Measurements from ENCODE around the gene MYH3.

DNA sequence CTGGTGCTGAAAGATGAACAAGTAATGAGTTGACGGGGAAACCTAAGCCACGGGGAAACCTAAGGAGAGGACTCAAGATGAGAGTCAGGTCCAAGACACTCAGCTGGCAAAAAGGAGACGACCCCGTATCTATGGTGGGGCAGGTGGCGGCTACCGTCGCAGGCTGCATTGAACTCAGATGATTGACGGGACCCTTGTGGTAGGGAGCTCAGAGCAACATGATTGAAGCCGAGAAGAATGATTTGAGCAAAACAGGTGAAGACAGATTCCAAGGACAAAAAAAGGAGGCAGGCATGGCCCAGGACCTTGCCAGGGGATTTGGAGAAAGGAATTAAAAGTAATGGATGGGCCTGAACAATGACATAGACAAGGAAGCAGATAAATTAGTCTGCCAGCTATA is 7.5 kb upstream of the MYH3 start:
- TF ChIP-seq, protein P1, sequence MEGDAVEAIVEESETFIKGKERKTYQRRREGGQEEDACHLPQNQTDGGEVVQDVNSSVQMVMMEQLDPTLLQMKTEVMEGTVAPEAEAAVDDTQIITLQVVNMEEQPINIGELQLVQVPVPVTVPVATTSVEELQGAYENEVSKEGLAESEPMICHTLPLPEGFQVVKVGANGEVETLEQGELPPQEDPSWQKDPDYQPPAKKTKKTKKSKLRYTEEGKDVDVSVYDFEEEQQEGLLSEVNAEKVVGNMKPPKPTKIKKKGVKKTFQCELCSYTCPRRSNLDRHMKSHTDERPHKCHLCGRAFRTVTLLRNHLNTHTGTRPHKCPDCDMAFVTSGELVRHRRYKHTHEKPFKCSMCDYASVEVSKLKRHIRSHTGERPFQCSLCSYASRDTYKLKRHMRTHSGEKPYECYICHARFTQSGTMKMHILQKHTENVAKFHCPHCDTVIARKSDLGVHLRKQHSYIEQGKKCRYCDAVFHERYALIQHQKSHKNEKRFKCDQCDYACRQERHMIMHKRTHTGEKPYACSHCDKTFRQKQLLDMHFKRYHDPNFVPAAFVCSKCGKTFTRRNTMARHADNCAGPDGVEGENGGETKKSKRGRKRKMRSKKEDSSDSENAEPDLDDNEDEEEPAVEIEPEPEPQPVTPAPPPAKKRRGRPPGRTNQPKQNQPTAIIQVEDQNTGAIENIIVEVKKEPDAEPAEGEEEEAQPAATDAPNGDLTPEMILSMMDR (IDR thresholded peaks at IDR 0.05; ENCODE audit: low read depth, low read length) = no peak
- TF ChIP-seq EZH2phosphoT487 (IDR thresholded peaks at IDR 0.05; ENCODE audit: low read depth) = no peak
